CD14-positive monocyte (primary cell): ENCODE data around the gene NGLY1. TPM values are rescaled to one million over a fixed set of nuclear protein-coding genes. Genes with fewer than 3 reads are reported as not detected.
A peak's percentile ranks its signal among the peaks of the same experiment; 100 is the strongest.

Experiments used
- DNase-seq, 3 donors: peaks; one replicate each; pipeline ENCODE4 v3.0.0-alpha.2; 2011 to 2022
- H2AFZ ChIP-seq: 2 replicates; pipeline ENCODE4 v1.6.0; 2012; ENCODE audit warnings: mild to moderate bottlenecking, low read depth, low read length, inconsistent platforms; ENCODE audit not compliant: insufficient read depth, poor library complexity, severe bottlenecking
- H3K27ac ChIP-seq, 2 donors: 1 replicate in 1 of 2; 2 replicates in 1 of 2; pipeline ENCODE4 v1.5.1; 2012 to 2013; ENCODE audit warnings: low read length in 2 of 2, control low read depth in 1 of 2, inconsistent platforms in 1 of 2, low read depth in 1 of 2, mild to moderate bottlenecking in 1 of 2
- H3K27me3 ChIP-seq, 2 donors: one replicate each; pipeline versions ENCODE4 v1.6.0 to v1.6.1; 2011 to 2013; ENCODE audit warnings: low read length in 2 of 2; ENCODE audit not compliant: control insufficient read depth in 2 of 2, insufficient read depth in 2 of 2
- H3K36me3 ChIP-seq, 2 donors: replicated peaks in 1 of 2; 1 replicate in 1 of 2; 2 replicates in 1 of 2; pipeline versions ENCODE4 v1.5.1 to v1.6.1; 2012 to 2013; ENCODE audit warnings: low read length in 2 of 2, control low read depth in 1 of 2, inconsistent platforms in 1 of 2, mild to moderate bottlenecking in 1 of 2; ENCODE audit not compliant: insufficient read depth in 2 of 2, control insufficient read depth in 1 of 2
- H3K4me1 ChIP-seq, 2 donors: 1 replicate in 1 of 2; 2 replicates in 1 of 2; pipeline versions ENCODE4 v1.5.1 to v1.6.1; 2012 to 2013; ENCODE audit warnings: low read length in 2 of 2, control low read depth in 1 of 2, inconsistent platforms in 1 of 2, mild to moderate bottlenecking in 1 of 2, moderate library complexity in 1 of 2; ENCODE audit not compliant: insufficient read depth in 2 of 2, control insufficient read depth in 1 of 2
- H3K4me2 ChIP-seq: replicated peaks from 2 replicates; pipeline ENCODE3; 2012; ENCODE audit warnings: low read length, moderate library complexity, mild to moderate bottlenecking; ENCODE audit not compliant: poor library complexity, severe bottlenecking; ENCODE audit errors: extremely low read depth
- H3K4me3 ChIP-seq, 3 experiments: fragments of 200-600 bp in 1 of 3; sonication (generic) in 1 of 3; replicated peaks in 1 of 3; 1 replicate in 2 of 3; 2 replicates in 1 of 3; pipeline ENCODE4 v1.5.1; 2011 to 2013; ENCODE audit warnings: low read length in 3 of 3, mild to moderate bottlenecking in 3 of 3, control low read depth in 2 of 3, low read depth in 2 of 3, inconsistent platforms in 1 of 3, moderate library complexity in 1 of 3
- H3K79me2 ChIP-seq: 2 replicates; pipeline ENCODE4 v1.6.0; 2012; ENCODE audit warnings: mild to moderate bottlenecking, control low read depth, inconsistent platforms, low read length, moderate library complexity; ENCODE audit not compliant: insufficient read depth
- H3K9ac ChIP-seq: 2 replicates; pipeline ENCODE4 v1.6.0; 2017; ENCODE audit warnings: low read length, mild to moderate bottlenecking; ENCODE audit not compliant: insufficient read depth, poor library complexity, severe bottlenecking
- H3K9me3 ChIP-seq, 2 donors: replicated peaks in 1 of 2; 1 replicate in 1 of 2; 2 replicates in 1 of 2; pipeline versions ENCODE4 v1.5.1 to v1.6.1; 2012 to 2013; ENCODE audit warnings: low read length in 2 of 2, control low read depth in 1 of 2; ENCODE audit not compliant: control insufficient read depth in 1 of 2, insufficient read depth in 1 of 2
- H4K20me1 ChIP-seq: 2 replicates; pipeline ENCODE4 v1.6.0; 2012; ENCODE audit warnings: mild to moderate bottlenecking, low read length, control low read depth, moderate library complexity; ENCODE audit not compliant: insufficient read depth
- H3K27ac Mint-ChIP-seq, 7 donors: one replicate each; pipeline ENCODE4 v1.8.0; 2020; ENCODE audit warnings: mild to moderate bottlenecking in 7 of 7, mixed read lengths in 7 of 7, moderate library complexity in 6 of 7, inconsistent platforms in 2 of 7
- H3K27me3 Mint-ChIP-seq, 3 donors: one replicate each; pipeline ENCODE4 v1.8.0; 2021 to 2022; ENCODE audit warnings: low read depth in 3 of 3, mild to moderate bottlenecking in 3 of 3, mixed read lengths in 3 of 3, moderate library complexity in 3 of 3, inconsistent platforms in 1 of 3
- H3K36me3 Mint-ChIP-seq, 2 donors: one replicate each; pipeline ENCODE4 v1.8.0; 2020; ENCODE audit warnings: mixed read lengths in 2 of 2, inconsistent platforms in 1 of 2, mild to moderate bottlenecking in 1 of 2
- H3K4me1 Mint-ChIP-seq: one replicate; pipeline ENCODE4 v1.8.0; 2020; ENCODE audit warnings: mild to moderate bottlenecking, mixed read lengths
- H3K4me3 Mint-ChIP-seq, 2 donors: one replicate each; pipeline ENCODE4 v1.8.0; 2020; ENCODE audit warnings: mild to moderate bottlenecking in 2 of 2, mixed read lengths in 2 of 2, moderate library complexity in 1 of 2
- H3K9me3 Mint-ChIP-seq, 7 donors: one replicate each; pipeline ENCODE4 v1.8.0; 2020 to 2022; ENCODE audit warnings: mixed read lengths in 7 of 7, mild to moderate bottlenecking in 6 of 7, moderate library complexity in 6 of 7, inconsistent platforms in 2 of 7
- WGBS: methylation state at CpG from one replicate; pipeline ENCODE4 v1.1.5; 2013; ENCODE audit warnings: missing lambda C conversion rate; ENCODE audit not compliant: insufficient coverage; 5-methylcytosine and 5-hydroxymethylcytosine counted together
- intact Hi-C, 2 donors: fragments of 100-400 bp; cut with micrococcal nuclease; formaldehyde crosslinking; loops; one replicate each; pipeline versions ENCODE4 v1.15.0 to v1.15.1; 2023
- polyA plus RNA-seq, 3 donors: library from polyadenylated mRNA; depleted of rRNA in 1 of 3; unstranded in 2 of 3; stranded (reverse) in 1 of 3; fragments of 300-500 nt in 2 of 3; fragments of >200 nt in 1 of 3; fragmentation: Illumina TruSeq in 2 of 3; gene quantifications; 1 replicate in 2 of 3; 2 replicates in 1 of 3; pipeline ENCODE4 v1.2.3, GENCODE V29; 2012 to 2021
- TF ChIP-seq, protein P1 (sequence below): fragments of 200-600 bp; IDR thresholded peaks from one replicate; pipeline ENCODE4 v1.8.0; 2022; ENCODE audit warnings: antibody characterized with exemption, mild to moderate bottlenecking

NGLY1 gene
- polyA plus RNA-seq, 3 donors = 11.4 to 33.4 (median 29.6) TPM

DNA sequence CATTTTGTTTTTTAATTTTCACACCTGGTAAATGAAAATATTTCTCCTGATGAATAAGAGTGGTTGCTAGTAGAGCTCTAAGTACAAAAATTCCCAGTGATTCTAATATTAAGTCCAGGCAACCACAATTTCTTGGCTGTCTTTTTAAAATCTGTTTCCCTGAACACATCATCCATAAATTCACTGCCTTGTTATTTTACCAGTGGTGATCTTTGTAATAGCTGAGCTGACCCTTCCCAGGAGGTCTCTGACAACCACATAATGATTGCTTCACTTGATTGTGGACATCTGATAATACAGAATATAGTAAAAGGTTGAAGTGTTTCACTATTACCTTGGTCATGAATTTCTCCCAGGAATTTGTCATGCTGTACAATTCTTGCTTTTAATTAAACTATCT, 104.7 kb downstream of the NGLY1 start:
- no peaks in the 10 kb centered on the region for H3K36me3 ChIP-seq
- no peaks in the 10 kb centered on the region for H4K20me1 ChIP-seq
- no peak overlapping the region for H3K27ac Mint-ChIP-seq
- H2AFZ ChIP-seq = no peak overlapping the region
- no peaks in the 10 kb centered on the region for H3K79me2 ChIP-seq
- TF ChIP-seq, protein P1, sequence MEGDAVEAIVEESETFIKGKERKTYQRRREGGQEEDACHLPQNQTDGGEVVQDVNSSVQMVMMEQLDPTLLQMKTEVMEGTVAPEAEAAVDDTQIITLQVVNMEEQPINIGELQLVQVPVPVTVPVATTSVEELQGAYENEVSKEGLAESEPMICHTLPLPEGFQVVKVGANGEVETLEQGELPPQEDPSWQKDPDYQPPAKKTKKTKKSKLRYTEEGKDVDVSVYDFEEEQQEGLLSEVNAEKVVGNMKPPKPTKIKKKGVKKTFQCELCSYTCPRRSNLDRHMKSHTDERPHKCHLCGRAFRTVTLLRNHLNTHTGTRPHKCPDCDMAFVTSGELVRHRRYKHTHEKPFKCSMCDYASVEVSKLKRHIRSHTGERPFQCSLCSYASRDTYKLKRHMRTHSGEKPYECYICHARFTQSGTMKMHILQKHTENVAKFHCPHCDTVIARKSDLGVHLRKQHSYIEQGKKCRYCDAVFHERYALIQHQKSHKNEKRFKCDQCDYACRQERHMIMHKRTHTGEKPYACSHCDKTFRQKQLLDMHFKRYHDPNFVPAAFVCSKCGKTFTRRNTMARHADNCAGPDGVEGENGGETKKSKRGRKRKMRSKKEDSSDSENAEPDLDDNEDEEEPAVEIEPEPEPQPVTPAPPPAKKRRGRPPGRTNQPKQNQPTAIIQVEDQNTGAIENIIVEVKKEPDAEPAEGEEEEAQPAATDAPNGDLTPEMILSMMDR = no peak
- H3K27ac ChIP-seq = no peak overlapping the region
- no peaks in the 10 kb centered on the region for H3K36me3 Mint-ChIP-seq
- no peaks in the 10 kb centered on the region for H3K27me3 ChIP-seq
- H3K9me3 ChIP-seq = peaks cover 0 to 14% of the 10 kb centered on the region in 2 donors
- peaks cover 1 to 11% (median 6%) of the 10 kb centered on the region in 7 donors for H3K9me3 Mint-ChIP-seq
- H3K4me3 Mint-ChIP-seq = no peak overlapping the region
- no peak for DNase-seq
- H3K4me2 ChIP-seq = no peak overlapping the region
- H3K27me3 Mint-ChIP-seq = no peaks in the 10 kb centered on the region
- H3K4me1 Mint-ChIP-seq = no peaks in the 10 kb centered on the region
- peaks cover 0 to 1% of the 10 kb centered on the region in 2 donors for H3K4me1 ChIP-seq
- H3K4me3 ChIP-seq = no peak overlapping the region
- no peak overlapping the region for H3K9ac ChIP-seq
- intact Hi-C loops = no loop called here

DNA sequence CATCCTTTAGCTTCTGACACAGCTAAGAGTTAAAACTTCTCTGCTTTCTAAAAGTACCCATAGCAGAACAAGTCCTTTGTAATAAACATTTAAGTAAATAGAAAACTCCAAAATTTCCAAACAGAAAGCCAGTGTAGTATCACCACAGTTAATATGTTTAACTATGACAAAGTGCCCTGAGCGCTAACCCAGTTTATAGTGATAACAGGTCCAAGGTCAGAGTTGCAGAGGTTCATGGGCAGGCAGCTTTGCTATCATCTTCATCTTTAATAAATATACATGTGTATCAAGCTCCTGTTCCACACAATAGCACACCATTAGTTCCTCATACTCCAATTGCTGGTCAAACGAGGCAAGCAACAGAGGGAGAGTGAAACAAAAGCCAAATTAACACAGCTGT, 106.1 kb downstream of the NGLY1 start:
- TF ChIP-seq, protein P1 = no peak
- Histone ChIP-seq H3K27ac (no peak overlapping the region), H3K4me1 (no peaks in the 10 kb centered on the region), H3K9me3 (peaks cover 0 to 16% of the 10 kb centered on the region in 2 donors), H3K4me2 (no peak overlapping the region), H3K36me3 (no peaks in the 10 kb centered on the region), H3K27me3 (no peaks in the 10 kb centered on the region), H3K79me2 (no peaks in the 10 kb centered on the region), H3K9ac (no peak overlapping the region), H4K20me1 (no peaks in the 10 kb centered on the region), H2AFZ (peak overlapping the region; percentile 9), H3K4me3 (no peak overlapping the region)
- intact Hi-C loops = no loop called here
- Mint-ChIP-seq H3K4me1 (no peaks in the 10 kb centered on the region), H3K36me3 (no peaks in the 10 kb centered on the region), H3K4me3 (no peak overlapping the region), H3K9me3 (peaks cover 2 to 15% (median 9%) of the 10 kb centered on the region in 7 donors), H3K27ac (no peak overlapping the region), H3K27me3 (no peaks in the 10 kb centered on the region)
- no CpG with 5 or more reads among the region's 2 CpGs for WGBS
- DNase-seq = no peak
